ENCODE measurements around the gene GAB2. TPM values are rescaled to one million over a fixed set of nuclear protein-coding genes. Genes with fewer than 3 reads are reported as not detected.

Gene GAB2
- total RNA-seq, 1 experiment from 2014 or later: 3.3 TPM

DNA sequence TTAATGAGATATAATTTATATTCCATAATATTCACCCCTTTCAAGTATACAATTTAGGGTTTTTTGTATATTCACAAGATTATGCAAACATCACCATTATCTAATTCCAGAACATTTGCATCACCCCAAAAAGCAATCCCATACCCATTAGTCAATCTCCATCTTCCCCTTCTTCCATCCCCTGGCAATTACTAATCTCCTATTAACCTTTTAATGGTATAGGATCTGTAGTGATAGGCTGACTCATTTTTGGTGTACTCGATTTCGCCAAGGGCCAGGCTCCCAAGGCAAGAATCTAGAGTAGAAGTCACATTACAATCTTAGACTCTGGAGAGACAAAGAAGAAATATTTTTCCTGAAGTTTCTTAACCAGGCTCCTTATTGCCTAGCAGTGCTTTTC, 113.4 kb downstream of the GAB2 start:
- WGBS (ENCODE audit: extremely low coverage, insufficient read length, low lambda C conversion rate): no CpG with 5 or more reads among the region's 2 CpGs
- Mint-ChIP-seq H3K4me3 (no peak overlapping the region), H3K27ac (no peak overlapping the region), H3K27me3 (ENCODE audit: low read depth) (no peaks in the 10 kb centered on the region), H3K4me1 (peaks cover 7 to 11% of the 10 kb centered on the region in 2 experiments), H3K9me3 (no peaks in the 10 kb centered on the region), H3K36me3 (ENCODE audit: insufficient read depth in 1 of 3, low read depth in 3 of 3) (no peaks in the 10 kb centered on the region)
- H2AFZ ChIP-seq (ENCODE audit: low read length): no peak overlapping the region
- H4K91ac ChIP-seq (ENCODE audit: insufficient read length, low read depth, low read length): no peak overlapping the region
- H2BK5ac ChIP-seq (ENCODE audit: insufficient read length, low read length): no peak overlapping the region
- no peak overlapping the region for H3K4me2 ChIP-seq (ENCODE audit: insufficient read depth, insufficient read length, low read length)
- H3K79me2 ChIP-seq (ENCODE audit: insufficient read depth, low read length): no peaks in the 10 kb centered on the region
- no peak overlapping the region for H3K4ac ChIP-seq (ENCODE audit: low read depth, low read length)
- no peak overlapping the region for H3K27ac ChIP-seq (ENCODE audit: insufficient read length, low read depth, low read length)
- no peak overlapping the region for H3K9ac ChIP-seq (ENCODE audit: extremely low read depth, insufficient read length, low read length)
- no peak overlapping the region for H2BK12ac ChIP-seq (ENCODE audit: insufficient read length, low read depth, low read length)
- H2BK20ac ChIP-seq (ENCODE audit: low read depth, low read length, poor library complexity, severe bottlenecking): no peak overlapping the region
- H4K20me1 ChIP-seq (ENCODE audit: control insufficient read depth, insufficient read depth, insufficient read length): no peaks in the 10 kb centered on the region
- no peak for DNase-seq
- H2AK5ac ChIP-seq (ENCODE audit: insufficient read length, low read length): no peak overlapping the region
- H3K27me3 ChIP-seq (ENCODE audit: insufficient read depth, low read length): no peaks in the 10 kb centered on the region
- no peak for TF ChIP-seq CTCF (conservative IDR thresholded peaks at IDR 0.05)
- no peaks in the 10 kb centered on the region for H3K4me1 ChIP-seq (ENCODE audit: insufficient read depth, low read length)
- no peaks in the 10 kb centered on the region for H3K9me3 ChIP-seq (ENCODE audit: control insufficient read depth, low read depth, low read length)
- H4K8ac ChIP-seq (replicated peaks; ENCODE audit: insufficient read length, low read depth, low read length): no peak overlapping the region
- H3T11ph ChIP-seq (ENCODE audit: low read length): no peak overlapping the region
- H3K56ac ChIP-seq (ENCODE audit: insufficient read length, low read depth, low read length): no peak overlapping the region
- H3K79me1 ChIP-seq (ENCODE audit: insufficient read depth, low read depth, low read length, poor library complexity, severe bottlenecking): no peaks in the 10 kb centered on the region
- no peak overlapping the region for H2BK120ac ChIP-seq (ENCODE audit: low read depth, low read length, poor library complexity, severe bottlenecking)
- no peaks in the 10 kb centered on the region for H3K23me2 ChIP-seq (ENCODE audit: insufficient read length, low read depth, low read length, poor library complexity, severe bottlenecking)
- no peak overlapping the region for H3K23ac ChIP-seq (ENCODE audit: insufficient read length, low read depth, low read length)
- H2BK15ac ChIP-seq (ENCODE audit: low read depth, low read length): no peak overlapping the region
- no peak overlapping the region for H3K14ac ChIP-seq (ENCODE audit: insufficient read depth, low read length)
- no peak overlapping the region for H3K18ac ChIP-seq (ENCODE audit: insufficient read length, low read depth, low read length)
- no peak overlapping the region for H4K5ac ChIP-seq (ENCODE audit: insufficient read length, low read depth, low read length)

Data from H9 (cell line).